HG02763 (cell line): Measurements from ENCODE around the gene MBD6.
A peak's percentile ranks its signal among the peaks of the same experiment; 100 is the strongest.
"Not testable (repeated sequence)": the region's sequence is repeated elsewhere in the genome, so short reads cannot be mapped to it uniquely, and the experiment has no call there.

Source experiments
- ATAC-seq: cut with Tn5 transposase; IDR thresholded peaks from one replicate; pipeline ENCODE4 v1.9.1; 2021; ENCODE audit warnings: mild to moderate bottlenecking, moderate library complexity; ENCODE audit not compliant: unreplicated experiment

MBD6 gene

DNA sequence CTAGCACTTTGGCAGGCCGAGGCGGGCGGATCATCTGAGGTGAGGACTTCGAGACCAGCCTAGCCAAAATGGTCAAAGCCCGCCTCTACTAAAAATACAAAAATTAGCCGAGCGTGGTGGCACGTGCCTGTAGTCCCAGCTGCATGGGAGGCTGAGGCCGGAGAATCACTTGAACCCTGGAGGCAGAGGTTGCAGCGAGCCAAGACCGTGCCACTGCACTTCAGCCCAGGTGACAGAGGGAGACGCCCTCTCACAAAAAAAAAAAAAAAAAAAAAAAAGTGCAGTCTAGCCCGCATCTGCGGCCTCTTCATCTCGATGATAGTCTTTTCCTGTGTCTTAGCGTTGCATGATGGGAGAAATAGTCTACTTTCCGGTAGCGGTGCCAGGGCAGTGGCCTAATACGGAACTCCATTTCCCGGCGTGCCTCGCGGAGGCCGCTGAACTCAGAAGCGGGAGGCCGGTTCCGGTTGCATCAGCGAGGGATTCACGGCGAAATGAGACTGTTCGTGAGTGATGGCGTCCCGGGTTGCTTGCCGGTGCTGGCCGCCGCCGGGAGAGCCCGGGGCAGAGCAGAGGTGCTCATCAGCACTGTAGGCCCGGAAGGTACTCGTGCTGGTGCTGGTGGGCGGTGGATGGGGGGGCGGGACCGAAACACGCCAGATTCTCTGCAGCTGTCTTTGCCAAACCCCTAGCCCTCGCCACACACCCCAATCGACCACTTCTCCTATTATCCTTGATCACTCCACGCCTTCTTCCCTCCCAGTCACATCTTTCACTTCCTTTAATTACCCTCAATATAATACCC, 34.8 kb upstream of the MBD6 start, which contains the start of gene MARS1:
TSS of gene MARS1 (plus strand) at position 472 of the 805 bp plus-strand sequence. CDS start at position 495, 23 bp downstream.
- peak; percentile 98 for ATAC-seq

DNA sequence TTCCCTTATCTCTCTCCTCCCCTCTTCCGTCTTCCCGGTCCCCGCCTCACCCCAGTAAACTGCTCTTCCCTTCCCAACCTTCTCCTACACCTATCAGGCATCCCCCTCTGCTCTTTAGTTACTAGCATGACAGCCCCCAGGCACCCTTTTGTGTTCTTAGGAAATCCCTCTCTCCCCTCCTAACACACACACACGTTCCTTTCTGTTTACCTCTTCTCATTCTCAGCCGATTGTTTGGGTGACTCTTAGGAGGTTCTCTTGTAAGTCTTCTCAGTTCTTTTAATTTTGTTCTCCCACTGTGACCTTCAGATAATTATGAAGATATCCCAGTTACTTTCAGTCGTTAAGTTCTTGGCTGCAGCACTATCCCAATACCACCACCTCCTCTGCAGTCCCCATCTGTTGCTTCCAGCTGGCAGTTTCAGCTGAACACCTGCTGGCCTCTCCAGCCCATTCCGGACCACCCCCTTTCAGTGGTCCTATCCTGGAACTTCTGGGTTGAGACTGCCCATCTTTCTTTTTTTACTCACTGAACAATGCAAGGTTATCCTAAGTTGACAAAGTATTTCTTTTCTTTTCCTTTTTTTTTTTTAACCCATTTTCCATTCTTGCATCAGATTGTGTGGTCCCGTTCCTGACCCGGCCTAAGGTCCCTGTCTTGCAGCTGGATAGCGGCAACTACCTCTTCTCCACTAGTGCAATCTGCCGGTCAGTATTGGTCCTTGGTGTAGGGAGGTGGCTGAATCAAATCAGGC, 34.0 kb upstream of the MBD6 start:
- ATAC-seq: no peak

DNA sequence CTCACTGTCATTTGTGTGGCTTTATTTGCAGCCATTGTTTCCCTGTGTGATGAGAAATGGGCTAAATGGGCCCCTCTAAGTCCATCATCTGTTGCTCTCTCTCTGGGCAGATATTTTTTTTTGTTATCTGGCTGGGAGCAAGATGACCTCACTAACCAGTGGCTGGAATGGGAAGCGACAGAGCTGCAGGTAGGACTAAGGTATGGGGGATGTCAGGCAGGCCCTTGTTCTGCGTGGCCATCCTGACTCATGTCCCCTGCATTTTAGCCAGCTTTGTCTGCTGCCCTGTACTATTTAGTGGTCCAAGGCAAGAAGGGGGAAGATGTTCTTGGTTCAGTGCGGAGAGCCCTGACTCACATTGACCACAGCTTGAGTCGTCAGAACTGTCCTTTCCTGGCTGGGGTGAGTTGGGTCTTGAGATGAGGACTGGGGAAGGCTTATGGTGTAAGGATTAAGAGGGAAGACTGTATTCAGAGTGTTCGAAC, 33.4 kb upstream of the MBD6 start:
- no peak for ATAC-seq

DNA sequence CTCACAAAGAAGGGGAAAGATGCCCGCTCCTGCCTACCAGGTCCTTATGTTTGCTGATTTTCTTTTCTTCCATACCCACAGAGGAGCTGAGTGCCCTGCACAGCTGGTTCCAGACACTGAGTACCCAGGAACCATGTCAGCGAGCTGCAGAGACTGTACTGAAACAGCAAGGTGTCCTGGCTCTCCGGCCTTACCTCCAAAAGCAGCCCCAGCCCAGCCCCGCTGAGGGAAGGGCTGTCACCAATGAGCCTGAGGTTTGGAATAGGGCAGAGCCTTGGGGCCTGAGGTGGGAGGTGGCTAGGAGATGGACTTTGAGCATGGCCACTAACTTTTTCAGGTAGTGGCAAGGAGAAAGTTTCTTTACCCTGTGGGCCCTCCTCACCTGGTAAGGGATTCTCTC, 32.5 kb upstream of the MBD6 start:
- ATAC-seq: no peak

DNA sequence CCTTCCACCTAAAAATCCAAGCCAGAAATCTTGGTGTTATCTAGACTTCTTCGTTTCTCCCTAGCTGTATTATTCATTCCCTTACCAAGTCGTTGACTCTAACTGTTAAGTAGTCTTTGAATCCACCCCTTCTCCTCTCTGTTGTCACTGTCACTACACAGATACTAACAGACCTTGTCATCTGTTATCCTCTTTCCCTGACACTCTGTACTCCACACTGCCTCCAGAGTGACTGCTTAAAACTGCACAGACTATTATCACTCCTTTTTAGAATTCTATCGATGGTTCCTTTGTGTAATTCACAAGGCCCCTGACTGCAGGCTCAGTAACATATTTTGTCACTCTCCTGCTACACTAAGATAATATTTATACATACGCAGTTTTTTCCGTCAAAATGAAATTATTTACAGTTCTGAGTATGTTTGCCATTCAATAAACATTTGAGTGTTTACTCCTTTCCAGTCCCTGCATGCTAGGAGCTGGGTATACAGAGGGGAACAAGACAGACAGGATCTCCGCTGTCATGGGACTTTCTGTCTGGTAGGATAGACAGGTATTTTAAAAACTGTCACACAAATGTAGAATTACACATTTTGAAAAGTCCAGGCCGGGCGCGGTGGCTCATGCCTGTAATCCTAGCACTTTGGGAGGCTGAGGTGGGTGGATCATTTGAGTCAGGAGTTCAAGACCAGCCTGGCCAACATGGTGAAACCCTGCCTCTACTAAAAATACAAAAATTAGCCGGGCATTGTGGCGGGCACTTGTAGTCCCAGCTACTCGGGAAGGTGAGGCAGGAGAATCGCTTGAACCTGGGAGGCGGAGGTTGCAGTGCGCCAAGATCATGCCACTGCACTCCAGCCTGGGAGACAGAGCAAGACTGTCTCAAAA, 31.0 kb upstream of the MBD6 start:
- no peak for ATAC-seq

DNA sequence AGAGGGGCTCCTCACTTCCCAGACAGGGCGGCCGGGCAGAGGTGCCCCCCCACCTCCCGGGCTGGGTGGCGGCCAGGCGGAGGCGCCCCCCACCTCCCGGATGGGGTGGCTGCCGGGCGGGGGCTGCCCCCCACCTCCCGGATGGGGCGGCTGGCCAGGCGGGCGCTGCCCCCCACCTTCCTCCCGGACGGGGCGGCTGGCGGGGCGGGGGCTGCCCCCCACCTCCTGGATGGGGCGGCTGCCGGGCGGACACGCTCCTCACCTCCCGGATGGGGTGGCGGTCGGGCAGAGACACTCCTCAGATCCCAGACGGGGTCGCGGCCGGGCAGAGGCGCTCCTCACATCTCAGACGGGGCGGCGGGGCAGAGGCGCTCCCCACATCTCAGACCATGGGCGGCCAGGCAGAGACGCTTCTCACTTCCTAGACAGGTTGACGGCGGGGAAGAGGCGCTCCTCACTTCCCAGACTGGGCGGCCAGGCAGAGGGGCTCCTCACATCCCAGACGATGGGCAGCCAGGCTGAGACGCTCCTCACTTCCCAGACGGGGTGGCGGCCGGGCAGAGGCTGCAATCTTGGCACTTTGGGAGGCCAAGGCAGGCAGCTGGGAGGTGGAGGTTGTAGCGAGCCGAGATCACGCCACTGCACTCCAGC, 27.4 kb upstream of the MBD6 start:
- not testable (repeated sequence) for ATAC-seq

DNA sequence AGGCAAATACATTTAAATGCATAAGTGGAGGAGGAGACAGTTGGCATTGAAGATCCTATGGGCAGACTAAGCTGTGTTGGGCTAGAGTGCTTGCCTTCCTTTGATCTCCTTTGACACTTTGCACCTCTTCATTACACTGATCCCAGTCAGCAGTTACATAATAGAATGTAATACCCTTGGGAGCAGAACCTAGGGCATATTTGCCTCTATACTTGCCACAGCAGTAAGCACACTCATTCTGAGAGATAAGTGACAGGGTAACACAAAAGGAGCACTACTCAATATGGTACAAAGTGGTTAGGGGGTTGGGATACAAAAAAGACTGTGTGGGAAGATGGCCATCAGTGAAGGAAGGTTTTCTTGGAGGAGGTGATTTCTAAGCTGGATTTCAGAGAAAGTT, 25.8 kb upstream of the MBD6 start:
- no peak for ATAC-seq

DNA sequence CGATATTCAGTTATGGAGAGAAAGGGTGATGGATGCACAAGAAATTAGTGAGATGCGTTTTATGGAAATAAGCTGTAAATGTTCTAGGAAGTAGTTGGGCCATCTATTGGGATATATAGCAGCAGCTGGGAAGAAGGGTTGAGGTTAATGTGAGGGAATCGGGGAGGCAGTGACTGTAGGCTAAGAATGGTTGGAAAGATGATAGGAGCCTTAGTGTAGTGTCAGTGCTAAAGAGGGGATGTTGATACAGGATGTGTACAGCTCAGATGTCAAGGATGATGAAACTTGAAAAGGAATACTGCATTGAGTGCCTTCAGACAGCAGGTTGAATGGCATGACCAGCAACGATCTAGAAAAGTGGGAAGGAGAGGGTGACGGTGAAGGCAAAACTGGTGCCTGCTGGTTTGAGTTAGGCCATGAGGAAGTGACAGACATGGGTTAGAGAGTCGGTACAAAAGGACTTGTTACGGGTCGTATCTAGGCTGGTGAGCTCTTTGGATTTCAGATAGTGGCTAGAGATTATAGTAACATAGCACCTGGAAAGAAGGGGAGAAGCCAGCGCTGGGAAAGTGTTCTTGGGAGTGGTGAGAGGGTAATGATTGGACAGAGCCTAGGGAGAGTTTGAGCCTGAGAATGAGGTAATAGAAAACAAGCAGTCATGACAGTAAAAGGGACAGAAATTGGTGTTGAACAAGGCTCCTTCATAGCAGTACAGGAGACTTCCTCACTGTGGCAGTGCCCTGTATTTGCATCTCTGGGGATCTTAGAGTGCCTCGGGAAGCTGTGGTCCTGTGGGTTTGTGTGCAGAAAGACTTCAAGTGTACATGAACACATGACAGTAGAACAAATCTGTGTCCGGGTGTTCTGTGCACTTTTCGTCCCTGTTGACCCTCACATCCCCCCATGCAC, 25.1 kb upstream of the MBD6 start:
- no peak for ATAC-seq

DNA sequence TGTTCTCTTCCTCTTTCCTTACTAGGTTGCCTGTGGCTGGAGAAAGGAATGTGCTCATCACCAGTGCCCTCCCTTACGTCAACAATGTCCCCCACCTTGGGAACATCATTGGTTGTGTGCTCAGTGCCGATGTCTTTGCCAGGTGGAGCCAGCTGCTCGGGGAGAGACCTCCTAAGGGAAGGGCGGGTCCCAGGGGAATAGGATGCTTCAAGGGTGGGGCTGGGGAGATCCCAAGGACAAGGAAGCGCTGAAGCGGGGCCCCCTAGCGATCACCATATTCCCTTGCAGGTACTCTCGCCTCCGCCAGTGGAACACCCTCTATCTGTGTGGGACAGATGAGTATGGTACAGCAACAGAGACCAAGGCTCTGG, 24.5 kb upstream of the MBD6 start:
- no peak for ATAC-seq

DNA sequence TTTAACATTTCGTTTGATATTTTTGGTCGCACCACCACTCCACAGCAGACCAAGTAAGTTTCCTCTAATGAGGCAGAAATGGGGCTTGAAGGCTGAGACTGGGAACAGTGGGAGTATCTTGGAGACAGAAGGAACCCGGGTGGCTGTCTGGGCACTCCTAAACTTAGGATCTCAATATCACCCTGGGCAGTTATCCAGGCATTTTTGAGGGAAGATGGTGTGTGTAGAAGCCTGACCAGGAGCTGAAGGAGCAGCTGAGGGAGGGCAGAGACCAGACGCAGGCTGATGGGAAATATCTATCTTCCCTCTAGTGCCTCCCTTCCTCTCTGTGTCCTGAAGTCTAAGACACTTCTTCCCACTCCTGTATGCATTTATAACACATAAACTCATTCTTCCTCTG, 24.1 kb upstream of the MBD6 start:
- no peak for ATAC-seq

DNA sequence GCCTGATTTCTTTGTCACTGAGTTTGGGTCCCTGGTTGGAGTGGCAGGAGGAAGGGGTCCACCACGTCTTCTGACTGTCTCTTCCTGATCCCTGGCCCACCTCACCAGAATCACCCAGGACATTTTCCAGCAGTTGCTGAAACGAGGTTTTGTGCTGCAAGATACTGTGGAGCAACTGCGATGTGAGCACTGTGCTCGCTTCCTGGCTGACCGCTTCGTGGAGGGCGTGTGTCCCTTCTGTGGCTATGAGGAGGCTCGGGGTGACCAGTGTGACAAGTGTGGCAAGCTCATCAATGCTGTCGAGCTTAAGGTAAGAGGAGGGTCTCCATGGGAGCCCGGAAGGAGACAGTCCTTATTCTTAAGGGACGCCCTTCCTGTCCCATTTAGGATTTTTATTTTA, 22.4 kb upstream of the MBD6 start:
- no peak for ATAC-seq

DNA sequence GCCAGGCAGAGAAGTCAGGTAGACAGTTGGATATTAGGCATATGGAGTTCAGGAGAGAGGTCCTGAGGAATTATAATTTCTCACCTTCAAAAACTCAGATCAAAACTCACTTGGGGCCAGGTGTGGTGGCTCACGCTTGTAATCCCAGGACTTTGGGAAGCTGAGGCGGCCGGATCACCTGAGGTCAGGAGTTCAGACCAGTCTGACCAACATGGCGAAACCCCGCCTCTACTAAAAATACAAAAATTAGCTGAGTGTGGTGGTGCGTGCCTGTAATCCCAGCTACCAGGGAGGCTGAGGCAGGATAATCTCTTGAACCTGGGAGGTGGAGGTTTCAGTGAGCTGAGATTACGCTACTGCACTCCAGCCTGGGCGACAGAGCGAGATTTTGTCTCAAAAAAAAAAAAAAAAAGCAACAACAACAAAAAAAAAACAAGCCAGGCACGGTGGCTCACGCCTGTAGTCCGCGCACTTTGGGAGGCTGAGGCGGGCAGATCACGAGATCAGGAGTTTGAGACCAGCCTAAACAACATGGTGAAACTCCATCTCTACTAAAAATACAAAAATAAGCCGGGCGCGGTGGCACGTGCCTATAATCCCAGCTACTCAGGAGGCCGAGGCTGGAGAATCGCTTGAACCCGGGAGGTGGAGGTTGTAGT, 20.2 kb upstream of the MBD6 start:
- not testable (repeated sequence) for ATAC-seq

DNA sequence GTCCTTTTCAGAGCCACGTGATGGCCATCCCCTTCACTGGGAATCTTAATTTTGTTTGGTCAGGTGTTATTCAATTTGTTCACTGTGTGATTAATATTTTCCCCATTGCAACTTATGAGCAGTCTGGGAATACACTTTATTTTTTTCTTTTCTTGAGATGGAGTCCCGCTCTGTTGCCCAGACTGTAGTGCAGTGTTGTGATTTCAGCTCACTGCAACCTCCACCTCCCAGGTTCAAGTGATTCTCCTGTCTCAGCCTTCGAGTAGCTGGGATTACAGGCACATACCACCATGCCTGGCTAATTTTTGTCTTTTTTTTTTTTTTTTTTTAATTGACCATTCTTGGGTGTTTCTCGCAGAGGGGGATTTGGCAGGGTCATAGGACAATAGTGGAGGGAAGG, 16.1 kb upstream of the MBD6 start:
- ATAC-seq: not testable (repeated sequence)

DNA sequence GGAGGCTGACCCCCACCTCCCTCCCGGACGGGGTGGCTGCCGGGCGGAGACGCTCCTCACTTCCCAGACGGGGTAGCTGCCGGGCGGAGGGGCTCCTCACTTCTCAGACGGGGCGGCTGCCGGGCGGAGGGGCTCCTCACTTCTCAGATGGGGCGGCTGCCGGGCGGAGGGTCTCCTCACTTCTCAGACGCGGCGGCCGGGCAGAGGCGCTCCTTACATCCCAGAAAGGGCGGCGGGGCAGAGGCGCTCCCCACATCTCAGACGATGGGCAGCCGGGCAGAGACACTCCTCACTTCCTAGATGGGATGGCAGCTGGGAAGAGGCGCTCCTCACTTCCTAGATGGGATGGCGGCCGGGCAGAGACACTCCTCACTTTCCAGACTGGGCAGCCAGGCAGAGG, 14.8 kb upstream of the MBD6 start:
- ATAC-seq: not testable (repeated sequence)

DNA sequence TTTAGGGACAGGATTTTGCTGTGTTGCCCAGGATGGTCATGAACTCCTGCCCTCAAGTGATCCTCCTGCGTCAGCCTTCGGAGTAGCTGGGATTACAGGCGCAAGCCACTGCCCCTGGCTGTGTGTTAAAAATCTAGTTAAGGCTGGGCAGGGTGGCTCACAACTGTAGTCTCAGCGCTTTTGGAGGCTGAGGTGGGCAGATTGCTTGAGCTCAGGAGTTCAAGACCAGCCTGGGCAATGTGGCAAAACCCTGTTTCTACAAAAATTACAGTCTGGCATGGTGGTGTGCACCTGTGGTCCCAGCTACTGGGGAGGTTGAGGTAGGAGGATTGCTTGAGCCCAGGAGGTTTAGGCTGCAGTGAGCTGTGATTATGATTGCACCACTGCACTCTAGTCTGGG, 11.5 kb upstream of the MBD6 start:
- ATAC-seq: no peak

DNA sequence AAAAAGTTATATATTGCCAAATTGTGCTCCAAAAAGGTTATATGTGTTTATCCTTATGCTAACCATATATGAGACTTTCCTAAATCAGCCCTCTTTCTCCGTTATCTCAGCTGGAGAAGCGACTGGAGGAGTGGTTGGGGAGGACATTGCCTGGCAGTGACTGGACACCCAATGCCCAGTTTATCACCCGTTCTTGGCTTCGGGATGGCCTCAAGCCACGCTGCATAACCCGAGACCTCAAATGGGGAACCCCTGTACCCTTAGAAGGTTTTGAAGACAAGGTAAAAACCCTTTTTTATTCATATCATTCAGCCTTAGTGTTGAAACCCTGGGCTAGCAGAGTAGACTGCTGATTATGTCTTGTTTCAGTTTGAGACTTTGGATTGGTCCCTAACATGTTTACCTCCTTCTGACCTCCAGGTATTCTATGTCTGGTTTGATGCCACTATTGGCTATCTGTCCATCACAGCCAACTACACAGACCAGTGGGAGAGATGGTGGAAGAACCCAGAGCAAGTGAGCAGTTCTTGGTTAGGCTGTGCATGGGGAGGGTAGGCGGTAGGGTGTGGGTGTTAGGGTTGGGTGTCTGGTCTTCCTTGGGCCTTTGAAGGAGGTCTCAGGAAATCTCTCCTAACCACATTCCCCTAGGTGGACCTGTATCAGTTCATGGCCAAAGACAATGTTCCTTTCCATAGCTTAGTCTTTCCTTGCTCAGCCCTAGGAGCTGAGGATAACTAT, 10.9 kb upstream of the MBD6 start:
- ATAC-seq: no peak

DNA sequence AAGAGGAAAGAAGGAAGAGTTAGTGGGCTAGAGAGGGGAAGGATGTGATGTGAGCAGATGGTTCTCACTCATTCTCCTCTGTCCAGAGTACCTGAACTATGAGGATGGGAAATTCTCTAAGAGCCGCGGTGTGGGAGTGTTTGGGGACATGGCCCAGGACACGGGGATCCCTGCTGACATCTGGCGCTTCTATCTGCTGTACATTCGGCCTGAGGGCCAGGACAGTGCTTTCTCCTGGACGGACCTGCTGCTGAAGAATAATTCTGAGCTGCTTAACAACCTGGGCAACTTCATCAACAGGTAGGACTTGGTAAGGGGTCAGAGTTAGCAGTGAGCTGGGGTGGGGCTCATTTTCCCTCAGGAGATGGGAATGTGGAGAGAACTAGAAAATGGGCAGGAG, 10.0 kb upstream of the MBD6 start:
- no peak for ATAC-seq

DNA sequence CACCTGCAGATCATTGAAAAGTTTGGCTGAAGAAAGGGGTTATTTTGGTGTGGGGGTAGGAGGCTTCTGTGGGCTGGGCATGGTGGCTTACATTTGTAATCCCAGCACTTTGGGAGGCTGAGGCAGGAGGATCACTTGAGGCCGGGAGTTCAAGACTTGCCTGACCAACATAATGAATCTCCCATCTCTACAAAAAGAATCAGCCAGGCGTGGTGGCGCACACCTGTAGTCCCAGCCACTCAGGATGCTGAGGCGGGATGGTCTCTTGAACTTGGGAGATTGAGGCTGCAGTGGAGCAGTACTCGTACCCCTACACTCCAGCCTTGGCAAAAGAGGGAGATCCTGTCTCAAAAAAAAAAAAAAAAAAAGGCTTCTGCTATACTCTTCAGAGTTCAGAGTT, 9.4 kb upstream of the MBD6 start:
- ATAC-seq: no peak
